K562 (cell line): ENCODE results near the gene SEMA6C. TPM values are rescaled to one million over a fixed set of nuclear protein-coding genes. Genes with fewer than 3 reads are reported as not detected.

Source experiments
- ATAC-seq: fragments of 200-7000 bp; cut with Tn5 transposase; 3 replicates; pipeline ENCODE4 v1.9.1; 2020; ENCODE audit warnings: moderate library complexity
- BruUV-seq: library from RNA; stranded (reverse); fragments of 400-500 nt; replicated peaks from 2 replicates; lab custom pipeline; 2021; lab: Mats Ljungman, UMichigan
- CTCF ChIA-PET: fragments of 300-600 bp; formaldehyde crosslinking; extraction: SDS; loops from one replicate; lab custom pipeline; 2021; ENCODE audit warnings: low intra/inter-chr PET ratio; lab: Yijun Ruan, JAX
- POLR2A ChIA-PET: fragments of 300-600, 350-650 bp; sonication (Branson Sonifier 250); formaldehyde crosslinking; extraction: SDS; loops from one replicate; lab custom pipeline; 2021; ENCODE audit warnings: antibody characterized with exemption, inconsistent platforms; lab: Yijun Ruan, JAX
- DNase-seq, 4 experiments: peaks; one replicate each; pipeline versions ENCODE4 v3.0.0 to v3.0.0-alpha.2; 2011 to 2018; ENCODE audit warnings: low spot score in 3 of 4, mixed read lengths in 3 of 4; ENCODE audit errors: extremely low read depth in 1 of 4
- FAIRE-seq: peaks from 2 replicates; lab custom pipeline; 2011; peaks lifted over from hg19 to GRCh38; lab: Jason Lieb, UNC
- H2AFZ ChIP-seq: 2 replicates; pipeline ENCODE4 v1.6.0; 2011; ENCODE audit warnings: low read depth, low read length, control low read depth, inconsistent platforms
- H3K27ac ChIP-seq: fragments of 200-600 bp; 3 replicates; pipeline ENCODE4 v1.8.0; 2011; ENCODE audit warnings: low read depth, mild to moderate bottlenecking, control low read depth, inconsistent platforms, low read length, moderate library complexity, mixed read lengths; ENCODE audit errors: extremely low read depth
- H3K27me3 ChIP-seq, 2 experiments: fragments of 300-600 bp in 1 of 2; 2 replicates in 1 of 2; 3 replicates in 1 of 2; pipeline versions ENCODE4 v1.6.0 to v1.8.0; 2011; ENCODE audit warnings: inconsistent platforms in 2 of 2, low read length in 2 of 2, mild to moderate bottlenecking in 1 of 2, mixed read lengths in 1 of 2, moderate library complexity in 1 of 2; ENCODE audit not compliant: control insufficient read depth in 2 of 2, insufficient read depth in 2 of 2
- H3K36me3 ChIP-seq: fragments of 300-600 bp; 3 replicates; pipeline ENCODE4 v1.8.0; 2011; ENCODE audit warnings: mild to moderate bottlenecking, low read length, inconsistent platforms; ENCODE audit not compliant: control insufficient read depth, insufficient read depth
- H3K4me1 ChIP-seq, 2 experiments: fragments of 200-600 bp in 1 of 2; replicated peaks in 1 of 2; 2 replicates in 1 of 2; 3 replicates in 1 of 2; pipeline versions ENCODE4 v1.5.1 to v1.8.0; 2011; ENCODE audit warnings: inconsistent platforms in 2 of 2, low read length in 2 of 2, mild to moderate bottlenecking in 1 of 2, mixed read lengths in 1 of 2, moderate library complexity in 1 of 2; ENCODE audit not compliant: control insufficient read depth in 2 of 2, insufficient read depth in 2 of 2
- H3K4me2 ChIP-seq: 2 replicates; pipeline ENCODE4 v1.6.1; 2011; ENCODE audit warnings: low read length, control low read depth, inconsistent platforms, mixed read lengths; ENCODE audit not compliant: insufficient read depth
- H3K4me3 ChIP-seq: fragments of 200-600 bp; sonication (generic), shearing (Covaris generic); 2 replicates; pipeline ENCODE4 v1.5.1; 2016; ENCODE audit warnings: control low read depth, inconsistent platforms
- H3K79me2 ChIP-seq: fragments of 200-600 bp; 3 replicates; pipeline ENCODE4 v1.8.0; 2011; ENCODE audit warnings: low read length, inconsistent platforms; ENCODE audit not compliant: control insufficient read depth, insufficient read depth
- H3K9ac ChIP-seq, 2 experiments: 2 replicates each; pipeline versions ENCODE4 v1.6.0 to v1.6.1; 2011; ENCODE audit warnings: low read depth in 2 of 2, low read length in 2 of 2, control low read depth in 1 of 2, inconsistent platforms in 1 of 2, mild to moderate bottlenecking in 1 of 2, mixed read lengths in 1 of 2; ENCODE audit not compliant: insufficient read depth in 1 of 2
- H3K9me1 ChIP-seq: one replicate; pipeline ENCODE4 v1.6.0; 2011; ENCODE audit warnings: inconsistent platforms, mild to moderate bottlenecking, low read length, moderate library complexity; ENCODE audit not compliant: control insufficient read depth, insufficient read depth
- H3K9me3 ChIP-seq: replicated peaks from 2 replicates; pipeline ENCODE4 v1.5.1; 2011; ENCODE audit warnings: low read depth, low read length, inconsistent platforms; ENCODE audit not compliant: control insufficient read depth, insufficient read depth
- H4K20me1 ChIP-seq: replicated peaks from 2 replicates; pipeline ENCODE4 v1.6.1; 2011; ENCODE audit warnings: low read length, inconsistent platforms, mixed read lengths; ENCODE audit not compliant: control insufficient read depth, insufficient read depth
- ATF3 ChIP-seq, 2 experiments: fragments of 450-650 bp in 1 of 2; sonication (generic) in 1 of 2; formaldehyde crosslinking in 1 of 2; IDR thresholded peaks in 1 of 2; conservative IDR thresholded peaks in 1 of 2; 2 replicates each; pipeline versions ENCODE4 v1.6.1 to v1.8.1; 2016 to 2023; ENCODE audit warnings: mild to moderate bottlenecking in 2 of 2, moderate library complexity in 2 of 2, inconsistent platforms in 1 of 2, missing genetic modification reagents in 1 of 2
- CEBPB ChIP-seq: fragments of 450-650 bp; IDR thresholded peaks from 2 replicates; pipeline ENCODE4 v1.6.1; 2016; ENCODE audit warnings: missing genetic modification characterization, missing compliant biosample characterization
- CEBPG ChIP-seq, 3 experiments: fragments of 200-800 bp in 1 of 3; sonication (Bioruptor generic) in 1 of 3; sonication (generic) in 1 of 3; formaldehyde crosslinking in 1 of 3; IDR thresholded peaks in 2 of 3; conservative IDR thresholded peaks in 1 of 3; 2 replicates each; pipeline versions ENCODE4 v1.6.1 to v1.8.0; 2016 to 2022; ENCODE audit warnings: missing compliant biosample characterization in 2 of 3, missing genetic modification characterization in 2 of 3, mild to moderate bottlenecking in 1 of 3, missing genetic modification reagents in 1 of 3
- MYC ChIP-seq, 2 experiments: fragments of 250-450 bp in 1 of 2; sonication (Bioruptor Pico) in 1 of 2; IDR thresholded peaks; 2 replicates each; pipeline versions ENCODE4 v1.5.1 to v1.6.1; 2012 to 2021; ENCODE audit warnings: low read depth in 2 of 2, borderline replicate concordance in 1 of 2, improper control_type of control experiment in 1 of 2, low read length in 1 of 2, mild to moderate bottlenecking in 1 of 2, moderate library complexity in 1 of 2
- NCOA6 ChIP-seq: fragments of 450-650 bp; IDR thresholded peaks from 2 replicates; pipeline ENCODE4 v1.6.1; 2017; ENCODE audit warnings: mild to moderate bottlenecking
- OTX1 ChIP-seq: fragments of 450-650 bp; formaldehyde crosslinking; IDR thresholded peaks from 2 replicates; pipeline ENCODE4 v1.4.0; 2022; ENCODE audit warnings: mild to moderate bottlenecking
- TCF15 ChIP-seq: fragments of 250-450 bp; sonication (Bioruptor Pico); IDR thresholded peaks from 2 replicates; pipeline ENCODE4 v1.8.0; 2022; ENCODE audit warnings: moderate library complexity, mild to moderate bottlenecking, inconsistent platforms
- TEAD2 ChIP-seq: fragments of 450-650 bp; IDR thresholded peaks from 2 replicates; pipeline ENCODE4 v1.6.1; 2016; ENCODE audit warnings: missing genetic modification characterization, control low read depth, missing compliant biosample characterization
- ZNF436 ChIP-seq: fragments of 250-450, 450-650 bp; sonication (Bioruptor Pico); formaldehyde crosslinking; IDR thresholded peaks from 2 replicates; pipeline ENCODE4 v1.7.0; 2020; ENCODE audit warnings: mild to moderate bottlenecking
- WGBS: fragments of 100-300 bp; shearing (Covaris generic); methylation state at CpG from one replicate; pipeline ENCODE4 v1.1.6; 2016; ENCODE audit warnings: low coverage, mixed read lengths; ENCODE audit not compliant: insufficient coverage; ENCODE audit errors: missing lambda C conversion rate; 5-methylcytosine and 5-hydroxymethylcytosine counted together
- in situ Hi-C: fragments of 300-500 bp; cut with MboI; formaldehyde crosslinking; loops from 4 replicates; pipeline ENCODE4 v1.15.0; 2018; ENCODE audit warnings: inconsistent platforms, mixed read lengths
- intact Hi-C: fragments of 100-400 bp; cut with micrococcal nuclease; formaldehyde crosslinking; loops from 2 replicates; pipeline ENCODE4 v1.14.2; 2022
- polyA plus RNA-seq, 8 experiments: library from polyadenylated mRNA; depleted of rRNA in 4 of 8; stranded (reverse) in 5 of 8; unstranded in 3 of 8; fragments of >200 nt; fragmentation: Nextera tagmentation in 2 of 8; fragmentation: Illumina TruSeq in 1 of 8; extraction: Ambion mirVana in 2 of 8; extraction: Trizol in 1 of 8; gene quantifications; 2 replicates each; pipeline versions ENCODE4 v1.2.1 to v1.2.3, GENCODE V29; 2011 to 2014; ENCODE audit warnings: inconsistent platforms in 1 of 8, missing spikeins in 1 of 8
- total RNA-seq, 7 experiments: library from RNA; depleted of rRNA in 6 of 7; stranded (reverse); fragments of >200 nt in 6 of 7; fragmentation: Illumina TruSeq in 2 of 7; extraction: Trizol in 2 of 7; gene quantifications; 2 replicates each; pipeline versions ENCODE4 v1.2.1 to v1.2.3, GENCODE V29; 2011 to 2021; ENCODE audit warnings: low replicate concordance in 1 of 7

The SEMA6C gene
- total and polyA plus RNA-seq, 9 of the 15 experiments (the other 6 are each of a cell fraction or from before 2014, with no cell fraction given), result 0.03 to 4.6 (median 0.95) TPM

GRCh38 chr1:151192047-151192446 lies 45.6 kb upstream of the SEMA6C start:
- H2AFZ ChIP-seq, result no peak overlapping the region
- H3K27ac ChIP-seq, result no peak overlapping the region
- no peaks in the 10 kb centered on the region for H3K36me3 ChIP-seq
- no peak for ATAC-seq
- H3K4me1 ChIP-seq, result peaks cover 10 to 13% of the 10 kb centered on the region in 2 experiments; a peak in 4 of 5 replicates
- H3K9ac ChIP-seq, result no peak overlapping the region
- intact Hi-C loops, result loop anchor here (5.0 to 10.0 kb wide), 2 partner anchors 193 to 545 kb away; no protein-coding TSS in a partner anchor
- in situ Hi-C loops, result no loop called here
- no peak overlapping the region for H3K4me2 ChIP-seq
- no TSS peak for BruUV-seq
- H3K79me2 ChIP-seq, result peaks cover 28% of the 10 kb centered on the region
- ChIA-PET POLR2A (interaction anchor here (0.8 kb wide), 1 partner anchor 717 kb away, joined by 3 read pairs; the partner anchor contains the start of gene THEM4), CTCF (no interaction called here)
- DNase-seq, result no peak
- no peaks in the 10 kb centered on the region for H3K27me3 ChIP-seq
- no peaks in the 10 kb centered on the region for H3K9me3 ChIP-seq
- TF ChIP-seq OTX1 (CRISPR knock-in tag), result no peak
- TF ChIP-seq TEAD2 (tag), result no peak
- TF ChIP-seq MYC (IDR thresholded peaks at IDR 0.05; ENCODE audit: low read depth, low read length), result no peak
- no peak for TF ChIP-seq MYC (CRISPR knock-in tag; IDR thresholded peaks at IDR 0.05; ENCODE audit: borderline replicate concordance, low read depth)
- TF ChIP-seq TCF15 (CRISPR knock-in tag), result no peak
- TF ChIP-seq CEBPG (CRISPR knock-in tag; IDR thresholded peaks at IDR 0.05), result peak; percentile 63; the same call in 1 of the 2 replicates
- TF ChIP-seq CEBPG (tag; conservative IDR thresholded peaks at IDR 0.05 in 1 of 2, IDR thresholded peaks at IDR 0.05 in 1 of 2), result no peak; a peak in 1 of 4 replicates
- TF ChIP-seq ATF3 (IDR thresholded peaks at IDR 0.05), result peak; percentile 73
- no peak for TF ChIP-seq ATF3 (CRISPR knock-in tag; conservative IDR thresholded peaks at IDR 0.05)
- TF ChIP-seq CEBPB (tag), result peak; percentile 45; the same call in 1 of the 2 replicates
- no peak for TF ChIP-seq NCOA6
- no peak for TF ChIP-seq ZNF436 (CRISPR knock-in tag)
- TF ChIP-seq, all 486 proteins: peak for 3
- Histone ChIP-seq H4K20me1 (no peaks in the 10 kb centered on the region), H3K4me3 (no peak overlapping the region), H3K9me1 (no peaks in the 10 kb centered on the region)
- WGBS, result 48% methylated on average over 7 of the region's 7 CpGs
- no peak for FAIRE-seq
